Measurements from ENCODE around the gene CPN2. TPM values are rescaled to one million over a fixed set of nuclear protein-coding genes. Genes with fewer than 3 reads are reported as not detected.

The CPN2 gene
- total and polyA plus RNA-seq, 11 donors = 0.14 to 6.0 (median 0.72) TPM

DNA sequence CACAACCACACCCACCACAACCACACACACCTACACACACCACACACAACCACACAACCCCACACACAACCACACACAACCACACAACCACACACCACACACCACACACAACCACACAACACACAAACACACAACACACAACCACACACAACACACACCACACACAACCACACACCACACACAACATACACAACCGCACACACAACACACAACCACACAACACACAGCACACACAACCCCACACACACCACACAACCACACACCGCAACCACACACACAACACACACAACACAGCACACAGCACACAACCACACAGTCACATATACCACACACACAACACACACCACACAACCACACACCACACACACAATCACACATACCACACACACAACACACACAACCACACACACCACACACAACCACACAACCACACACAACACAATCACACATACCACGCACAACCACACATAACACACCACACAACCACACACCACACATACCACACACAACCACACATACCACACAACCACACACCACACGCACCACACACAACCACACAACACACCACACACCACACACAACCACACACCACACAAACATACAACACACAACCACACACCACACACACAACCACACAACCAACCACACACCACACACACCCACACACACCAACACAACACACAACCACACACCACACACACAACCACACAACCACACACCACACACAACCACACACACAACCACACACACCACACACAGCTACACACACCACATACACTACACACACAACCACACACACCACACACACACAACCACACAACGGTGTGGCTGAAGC, 23.7 kb downstream of the CPN2 start:
- 92 to 96% (median 95%) methylated on average over 5 of the region's 5 CpGs for WGBS, 4 donors
- ATAC-seq (no peak), DNase-seq (no peak)
- Histone ChIP-seq H3K27me3 (peaks cover 0 to 27% (median 8%) of the 10 kb centered on the region in 9 donors), H3K36me3 (no peaks in the 10 kb centered on the region), H3K4me1 (peaks cover 0 to 27% (median 9%) of the 10 kb centered on the region in 12 donors), H3K9me3 (no peaks in the 10 kb centered on the region), H3K4me3 (no peak overlapping the region), H3K27ac (no peak overlapping the region)
- TF ChIP-seq, protein P1, sequence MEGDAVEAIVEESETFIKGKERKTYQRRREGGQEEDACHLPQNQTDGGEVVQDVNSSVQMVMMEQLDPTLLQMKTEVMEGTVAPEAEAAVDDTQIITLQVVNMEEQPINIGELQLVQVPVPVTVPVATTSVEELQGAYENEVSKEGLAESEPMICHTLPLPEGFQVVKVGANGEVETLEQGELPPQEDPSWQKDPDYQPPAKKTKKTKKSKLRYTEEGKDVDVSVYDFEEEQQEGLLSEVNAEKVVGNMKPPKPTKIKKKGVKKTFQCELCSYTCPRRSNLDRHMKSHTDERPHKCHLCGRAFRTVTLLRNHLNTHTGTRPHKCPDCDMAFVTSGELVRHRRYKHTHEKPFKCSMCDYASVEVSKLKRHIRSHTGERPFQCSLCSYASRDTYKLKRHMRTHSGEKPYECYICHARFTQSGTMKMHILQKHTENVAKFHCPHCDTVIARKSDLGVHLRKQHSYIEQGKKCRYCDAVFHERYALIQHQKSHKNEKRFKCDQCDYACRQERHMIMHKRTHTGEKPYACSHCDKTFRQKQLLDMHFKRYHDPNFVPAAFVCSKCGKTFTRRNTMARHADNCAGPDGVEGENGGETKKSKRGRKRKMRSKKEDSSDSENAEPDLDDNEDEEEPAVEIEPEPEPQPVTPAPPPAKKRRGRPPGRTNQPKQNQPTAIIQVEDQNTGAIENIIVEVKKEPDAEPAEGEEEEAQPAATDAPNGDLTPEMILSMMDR (IDR thresholded peaks at IDR 0.05) = no peak
- no peak for TF ChIP-seq POLR2A (IDR thresholded peaks at IDR 0.05)
- intact Hi-C loops (cut with DNase I) = no loop called here

DNA sequence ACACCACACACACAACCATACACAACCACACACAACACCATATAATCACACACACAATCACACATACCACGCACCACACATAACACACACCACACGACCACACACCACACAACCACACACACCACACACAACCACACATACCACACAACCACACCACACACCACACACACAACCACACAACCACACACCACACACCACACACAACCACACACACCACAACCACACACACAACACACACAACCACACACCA, 24.2 kb downstream of the CPN2 start:
- ATAC-seq (no peak), DNase-seq (no peak)
- Histone ChIP-seq H3K36me3 (no peaks in the 10 kb centered on the region), H3K9me3 (no peaks in the 10 kb centered on the region), H3K4me1 (peaks cover 0 to 30% (median 9%) of the 10 kb centered on the region in 12 donors), H3K27ac (no peak overlapping the region), H3K27me3 (peaks cover 0 to 26% (median 6%) of the 10 kb centered on the region in 9 donors), H3K4me3 (no peak overlapping the region)
- intact Hi-C loops (cut with DNase I) = no loop called here
- WGBS, 4 donors = 88 to 96% (median 95%) methylated on average over 2 of the region's 2 CpGs
- no peak for TF ChIP-seq POLR2A (IDR thresholded peaks at IDR 0.05)
- TF ChIP-seq, protein P1 (IDR thresholded peaks at IDR 0.05) = no peak

DNA sequence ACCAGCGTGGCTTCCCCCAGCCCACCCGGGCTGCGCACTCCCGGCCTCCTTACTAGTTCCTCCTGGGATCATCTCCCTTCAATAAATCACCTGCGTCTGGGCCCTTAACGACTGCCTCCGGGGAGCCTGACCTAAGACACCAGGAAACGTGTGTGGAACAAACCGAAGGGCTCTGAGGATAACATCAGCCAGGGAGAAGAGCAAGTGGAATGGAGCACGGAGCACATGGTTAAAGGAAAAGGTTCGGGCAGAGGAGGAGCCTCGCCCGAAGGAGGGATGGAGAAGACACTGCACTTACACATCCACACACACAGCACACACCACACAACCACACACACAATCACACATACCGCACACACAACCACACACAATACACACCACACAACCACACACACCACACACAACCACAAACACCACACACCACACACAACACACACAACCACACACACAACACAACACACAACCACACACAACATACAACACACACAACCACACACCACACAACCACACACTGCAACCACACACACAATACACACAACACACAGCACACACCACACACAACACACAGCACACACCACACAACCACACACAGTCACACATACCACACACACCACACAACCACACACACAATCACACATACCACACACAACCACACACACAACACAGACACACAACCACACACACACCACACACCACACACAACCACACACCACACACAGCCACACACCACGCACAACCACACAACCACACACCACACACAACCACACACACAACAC, 24.7 kb downstream of the CPN2 start:
- Histone ChIP-seq H3K4me1 (peaks cover 0 to 30% (median 9%) of the 10 kb centered on the region in 12 donors), H3K27ac (no peak overlapping the region), H3K4me3 (no peak overlapping the region), H3K9me3 (no peaks in the 10 kb centered on the region), H3K36me3 (no peaks in the 10 kb centered on the region), H3K27me3 (peaks cover 0 to 23% (median 6%) of the 10 kb centered on the region in 9 donors)
- DNase-seq = no peak
- TF ChIP-seq, protein P1 (IDR thresholded peaks at IDR 0.05) = no peak
- TF ChIP-seq POLR2A (IDR thresholded peaks at IDR 0.05) = no peak
- 52 to 68% (median 55%) methylated on average over 15 of the region's 15 CpGs for WGBS, 4 donors
- no peak for ATAC-seq
- intact Hi-C loops (cut with DNase I) = no loop called here

DNA sequence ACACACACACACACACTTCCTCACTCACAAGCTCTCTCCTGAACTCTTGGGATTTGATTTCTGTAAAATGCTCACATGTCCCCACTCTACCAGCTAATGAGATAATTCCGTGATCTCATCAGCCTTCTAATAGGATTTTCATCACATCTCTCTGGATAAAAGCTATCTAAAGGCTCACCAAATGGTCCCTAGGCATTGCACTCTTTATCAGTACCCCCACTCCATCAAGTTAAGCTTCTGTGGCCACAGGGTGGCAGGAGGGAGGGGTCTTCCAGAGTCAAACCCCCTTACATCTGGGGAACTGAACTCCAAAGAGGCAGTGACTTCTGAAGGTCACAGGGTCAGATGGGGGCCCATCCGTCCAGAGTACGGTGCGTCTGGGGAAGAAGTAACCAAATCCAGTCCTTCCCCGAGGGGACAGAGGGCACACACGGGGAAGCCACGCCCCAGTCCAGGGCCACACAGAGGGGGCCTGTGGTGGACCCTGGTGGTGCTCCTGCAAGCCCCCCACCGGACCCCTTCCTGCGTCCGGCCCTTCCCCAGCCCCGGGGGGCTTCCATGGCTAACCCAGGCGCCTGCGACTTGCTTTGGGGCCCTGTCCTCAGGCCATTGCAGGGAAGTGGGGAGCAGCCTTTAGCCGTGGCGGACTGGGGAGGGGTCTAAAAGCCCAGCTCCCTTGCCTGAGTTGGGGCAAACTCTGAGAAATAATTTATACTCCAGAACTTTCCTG, 25.5 kb downstream of the CPN2 start:
- no peak for ATAC-seq
- H3K9me3 ChIP-seq = no peaks in the 10 kb centered on the region
- DNase-seq = no peak
- no peak overlapping the region for H3K27ac ChIP-seq
- 71 to 85% (median 77%) methylated on average over 11 to 15 of the region's 15 CpGs for WGBS, 4 donors
- no peak for TF ChIP-seq POLR2A (IDR thresholded peaks at IDR 0.05)
- TF ChIP-seq, protein P1 (IDR thresholded peaks at IDR 0.05) = no peak
- peaks cover 0 to 24% (median 7%) of the 10 kb centered on the region in 12 donors for H3K4me1 ChIP-seq
- intact Hi-C loops (cut with DNase I) = no loop called here
- H3K4me3 ChIP-seq = no peak overlapping the region
- no peaks in the 10 kb centered on the region for H3K36me3 ChIP-seq
- H3K27me3 ChIP-seq = peaks cover 0 to 21% (median 6%) of the 10 kb centered on the region in 9 donors

All from heart left ventricle (tissue), 16 donors.